HepG2 (cell line): ENCODE results near the gene OBSL1. TPM values are rescaled to one million over a fixed set of nuclear protein-coding genes. Genes with fewer than 3 reads are reported as not detected.

Experiments
- AHR ChIP-seq: IDR thresholded peaks from 2 replicates; pipeline ENCODE4 v1.6.1; 2018; ENCODE audit warnings: missing genetic modification reagents, missing compliant biosample characterization
- CHCHD3 ChIP-seq: sonication (generic); formaldehyde crosslinking; IDR thresholded peaks from 2 replicates; pipeline ENCODE4 v1.8.0; 2022; ENCODE audit warnings: mild to moderate bottlenecking, missing genetic modification reagents, moderate library complexity
- CREBL2 ChIP-seq: sonication (generic); formaldehyde crosslinking; IDR thresholded peaks from 2 replicates; pipeline ENCODE4 v1.8.1; 2023; ENCODE audit warnings: missing genetic modification reagents, mild to moderate bottlenecking, borderline replicate concordance
- DRAP1 ChIP-seq: IDR thresholded peaks from 2 replicates; pipeline ENCODE4 v1.6.1; 2016; ENCODE audit warnings: missing genetic modification reagents, missing compliant biosample characterization
- HOXD1 ChIP-seq: sonication (generic); formaldehyde crosslinking; IDR thresholded peaks from 2 replicates; pipeline ENCODE4 v1.5.0; 2020; ENCODE audit warnings: missing genetic modification reagents
- ISX ChIP-seq: sonication (generic); formaldehyde crosslinking; conservative IDR thresholded peaks from 2 replicates; pipeline ENCODE4 v1.5.0; 2020; ENCODE audit warnings: missing genetic modification reagents
- KDM4B ChIP-seq: sonication (generic); formaldehyde crosslinking; IDR thresholded peaks from 2 replicates; pipeline ENCODE4 v1.4.0; 2020; ENCODE audit warnings: missing genetic modification reagents
- PBX2 ChIP-seq: IDR thresholded peaks from 2 replicates; pipeline ENCODE4 v1.6.1; 2016; ENCODE audit warnings: control low read depth
- RFX5 ChIP-seq: IDR thresholded peaks from 2 replicates; pipeline ENCODE4 v1.6.1; 2011; ENCODE audit warnings: low read depth, low read length, improper control_type of control experiment
- SMAD9 ChIP-seq: sonication (generic); formaldehyde crosslinking; IDR thresholded peaks from 2 replicates; pipeline ENCODE4 v1.5.1; 2020; ENCODE audit warnings: mild to moderate bottlenecking, missing genetic modification reagents
- SOX5 ChIP-seq: IDR thresholded peaks from 2 replicates; pipeline ENCODE4 v1.6.1; 2016; ENCODE audit warnings: borderline replicate concordance
- SRSF4 ChIP-seq: fragments of 200-400 bp; formaldehyde crosslinking; IDR thresholded peaks from one replicate; pipeline ENCODE4 v1.6.1; 2018; ENCODE audit warnings: mild to moderate bottlenecking, low read depth, low read length, moderate library complexity; ENCODE audit not compliant: poor library complexity, severe bottlenecking
- THAP11 ChIP-seq: IDR thresholded peaks from 2 replicates; pipeline ENCODE4 v1.6.1; 2016; ENCODE audit warnings: missing biosample characterization, missing genetic modification reagents
- UBTF ChIP-seq: sonication (generic); formaldehyde crosslinking; IDR thresholded peaks from 2 replicates; pipeline ENCODE4 v1.4.0; 2020; ENCODE audit warnings: mild to moderate bottlenecking, missing genetic modification reagents
- ZBTB42 ChIP-seq: sonication (generic); formaldehyde crosslinking; IDR thresholded peaks from 2 replicates; pipeline ENCODE4 v1.5.0; 2020; ENCODE audit warnings: mild to moderate bottlenecking, missing genetic modification reagents
- ZNF362 ChIP-seq: sonication (generic); formaldehyde crosslinking; IDR thresholded peaks from 2 replicates; pipeline ENCODE4 v1.4.0; 2020; ENCODE audit warnings: missing genetic modification reagents, mild to moderate bottlenecking, borderline replicate concordance
- ZNF510 ChIP-seq: sonication (generic); formaldehyde crosslinking; IDR thresholded peaks from 2 replicates; pipeline ENCODE4 v1.4.0; 2020; ENCODE audit warnings: low read depth, mild to moderate bottlenecking, missing genetic modification reagents
- ZNF800 ChIP-seq: sonication (generic); formaldehyde crosslinking; IDR thresholded peaks from 2 replicates; pipeline ENCODE4 v1.4.0; 2020; ENCODE audit warnings: missing genetic modification reagents
- polyA plus RNA-seq, 8 experiments: library from polyadenylated mRNA; depleted of rRNA in 3 of 8; stranded (reverse) in 7 of 8; unstranded in 1 of 8; fragments of >200 nt; fragmentation: Illumina TruSeq in 4 of 8; extraction: Trizol in 4 of 8; gene quantifications; 2 replicates each; pipeline versions ENCODE4 v1.2.1 to v1.2.3, GENCODE V29; 2011 to 2016; ENCODE audit warnings: low read depth in 4 of 8, missing spikeins in 1 of 8, mixed read lengths in 1 of 8; ENCODE audit not compliant: insufficient read depth in 1 of 8
- total RNA-seq, 5 experiments: library from RNA; depleted of rRNA; stranded (reverse); fragments of >200 nt; fragmentation: Illumina TruSeq; extraction: Trizol; gene quantifications; 2 replicates each; pipeline ENCODE4 v1.2.3, GENCODE V29; 2016; ENCODE audit warnings: low read depth in 1 of 5

OBSL1 gene
- total and polyA plus RNA-seq, 2 of the 13 experiments (the other 11 are each of a cell fraction or from before 2014, with no cell fraction given): 86.7 to 218 TPM

DNA sequence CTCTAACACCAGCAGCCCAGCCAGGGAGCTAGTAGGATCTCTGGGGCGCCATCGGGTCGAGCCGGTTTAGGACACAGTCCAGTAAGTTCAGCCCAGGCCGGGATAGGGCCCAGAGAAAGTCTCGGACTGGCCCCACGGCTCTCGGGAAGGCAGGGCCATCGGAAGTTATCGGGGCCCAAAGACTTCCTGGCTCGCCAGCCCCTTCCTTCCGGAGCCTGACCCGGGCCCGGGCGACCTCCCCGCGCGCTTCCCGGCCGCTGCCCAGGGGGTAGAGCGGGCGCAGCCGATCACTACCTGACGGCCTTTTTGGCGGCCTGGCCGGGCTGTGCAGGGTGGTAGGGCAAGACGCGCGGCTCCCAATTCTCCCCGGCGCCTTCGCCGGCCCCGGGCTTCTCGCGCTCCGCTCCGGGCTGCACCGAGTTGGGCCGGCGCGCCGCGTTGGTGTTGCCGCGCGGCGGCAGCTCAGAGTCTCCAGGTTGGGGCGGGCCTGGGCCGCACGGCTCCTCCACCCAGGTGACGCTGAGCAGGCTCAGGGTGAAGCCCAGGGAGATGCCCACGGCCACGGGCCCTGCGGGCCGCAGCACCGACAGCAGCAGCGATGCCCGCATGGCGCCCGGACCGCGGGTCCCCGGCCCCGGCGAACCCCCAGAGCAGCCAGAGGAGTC lies 28.3 kb downstream of the OBSL1 start (continued):
- TF ChIP-seq ZNF800 (CRISPR knock-in tag) (peak; percentile 63; the same call in 1 of the 2 replicates), AHR (CRISPR knock-in tag) (peak; percentile 56; the same call in 1 of the 2 replicates), DRAP1 (CRISPR knock-in tag) (no peak), CREBL2 (no peak), THAP11 (CRISPR knock-in tag) (peak; percentile 36; the same call in 1 of the 2 replicates), ISX (CRISPR knock-in tag) (0 out of 2 replicates have a peak, but pooled peaks have one; percentile 18), CHCHD3 (CRISPR knock-in tag) (peak; percentile 62; the same call in 1 of the 2 replicates), SMAD9 (CRISPR knock-in tag) (no peak), KDM4B (CRISPR knock-in tag) (peak; percentile 28; the same call in 1 of the 2 replicates), SOX5 (CRISPR knock-in tag) (no peak), ZBTB42 (0 out of 2 replicates have a peak, but pooled peaks have one; percentile 0), SRSF4 (peak; percentile 38), UBTF (CRISPR knock-in tag) (peak; percentile 84), RFX5 (no peak), ZNF362 (CRISPR knock-in tag) (no peak), ZNF510 (CRISPR knock-in tag) (no peak), PBX2 (CRISPR knock-in tag) (no peak), HOXD1 (CRISPR knock-in tag) (0 out of 2 replicates have a peak, but pooled peaks have one; percentile 58)
